Activated CD8-positive, alpha-beta memory T cell treated with anti-CD3 and anti-CD28 coated beads, Interleukin-2, amount 50 U/mL, for 1 hour (primary cell): ENCODE measurements around the gene ZNF79.
"Not testable (repeated sequence)": the region's sequence is repeated elsewhere in the genome, so short reads cannot be mapped to it uniquely, and the experiment has no call there.

Experiments used
- DNase-seq: peaks from one replicate; pipeline ENCODE4 v3.0.0-alpha.2; 2020; ENCODE audit errors: extremely low read depth

ZNF79 gene

GRCh38 chr9:127455324-127455992 is 31.3 kb downstream of the ZNF79 start:
- DNase-seq: no peak

DNA sequence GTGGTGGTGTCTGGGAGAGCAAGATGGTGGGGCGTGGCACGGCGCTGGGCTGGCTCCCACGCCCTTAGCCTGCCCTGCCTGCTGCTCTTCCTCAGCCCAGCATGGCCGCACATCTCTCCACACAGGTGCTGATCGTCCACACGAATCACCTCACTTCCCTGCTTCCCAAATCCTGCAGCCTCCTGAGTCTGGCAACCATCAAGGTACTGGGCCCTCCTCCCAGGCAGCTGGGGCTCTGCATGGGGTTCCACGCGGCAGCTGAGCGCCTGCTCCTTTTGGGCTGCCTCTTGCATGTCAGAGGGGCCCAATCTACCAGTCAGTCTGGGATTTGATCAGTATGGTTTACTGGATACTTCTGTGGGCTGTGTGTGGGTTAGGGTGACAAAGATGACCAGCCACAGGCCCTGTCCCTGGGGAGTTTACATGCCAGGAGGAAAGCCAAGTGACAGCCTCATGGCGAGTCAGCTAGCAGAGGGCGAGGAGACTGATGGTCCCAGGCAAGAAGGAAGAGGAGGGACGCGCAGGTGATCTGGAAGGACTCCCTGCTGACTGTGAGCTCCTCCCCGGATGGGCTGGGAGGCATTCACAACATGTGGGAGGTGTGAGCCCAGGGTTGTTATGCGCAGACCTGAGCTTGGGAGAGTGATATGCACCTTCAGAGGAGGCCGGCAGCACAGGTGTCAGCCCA is 33.2 kb downstream of the ZNF79 start:
- DNase-seq: no peak

GRCh38 chr9:127458921-127459320 is 34.7 kb downstream of the ZNF79 start:
- DNase-seq: no peak

DNA sequence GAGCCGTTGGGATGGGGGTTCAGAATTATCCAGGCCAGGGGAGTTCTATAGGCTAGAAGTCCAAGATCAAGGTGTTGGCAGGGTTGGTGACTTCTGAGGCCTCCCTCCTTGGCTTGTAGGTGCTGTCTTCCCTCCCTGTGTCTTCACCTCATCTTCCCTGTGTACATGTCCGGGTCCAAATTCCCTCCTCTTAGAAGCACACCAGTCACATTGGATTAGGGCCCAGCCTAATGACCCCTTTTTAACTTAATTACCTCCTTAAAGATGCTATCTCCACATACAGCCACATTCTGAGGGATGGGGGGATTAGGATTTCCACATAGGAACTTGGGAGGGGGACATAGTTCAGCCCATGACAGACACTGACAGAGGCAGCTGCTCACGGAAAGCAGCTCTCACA is 39.2 kb downstream of the ZNF79 start:
- DNase-seq: no peak

DNA sequence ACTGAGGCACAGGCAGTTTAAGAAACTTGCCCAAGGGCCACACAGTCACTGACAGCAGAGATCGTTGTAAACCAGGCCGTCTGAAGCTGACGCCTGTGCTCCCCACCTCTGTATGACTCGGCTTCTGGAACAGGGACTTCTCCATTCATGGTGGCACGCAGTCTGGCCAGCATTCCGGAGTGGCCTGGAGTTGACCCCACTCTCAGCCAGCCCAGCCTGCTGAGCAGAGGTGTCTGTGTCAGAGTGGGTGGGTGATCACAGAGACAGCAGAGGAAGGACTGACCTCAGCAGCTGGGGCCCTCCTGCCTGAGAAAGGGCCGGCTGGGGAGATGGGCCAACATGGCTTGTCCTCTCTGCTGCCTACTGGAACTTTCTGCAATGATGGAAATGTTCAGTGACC is 39.7 kb downstream of the ZNF79 start:
- no peak for DNase-seq

DNA sequence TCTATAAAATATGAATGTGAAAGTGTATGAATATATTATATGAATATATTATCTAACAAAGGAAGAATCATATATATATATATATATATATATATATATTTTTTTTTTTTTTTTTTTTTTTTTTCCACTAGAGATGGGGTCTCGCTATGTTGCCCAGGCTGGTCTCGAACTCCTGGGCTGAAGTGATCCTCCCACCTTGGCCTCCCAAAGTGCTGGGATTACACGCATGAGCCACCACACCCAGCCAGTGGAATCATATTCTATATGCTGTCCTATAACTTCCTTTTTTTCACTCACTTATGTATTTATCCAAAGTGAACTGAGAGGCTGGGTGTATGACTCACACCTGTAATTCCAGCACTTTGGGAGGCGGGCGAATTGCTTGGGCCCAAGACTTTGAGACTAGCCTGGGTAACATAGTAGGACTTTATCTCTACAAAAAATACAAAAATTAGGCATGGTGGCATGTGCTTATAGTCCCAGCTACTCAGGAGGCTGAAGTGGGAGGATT is 42.3 kb downstream of the ZNF79 start:
- not testable (repeated sequence) for DNase-seq

GRCh38 chr9:127467621-127468020 is 43.4 kb downstream of the ZNF79 start:
- DNase-seq: no peak

DNA sequence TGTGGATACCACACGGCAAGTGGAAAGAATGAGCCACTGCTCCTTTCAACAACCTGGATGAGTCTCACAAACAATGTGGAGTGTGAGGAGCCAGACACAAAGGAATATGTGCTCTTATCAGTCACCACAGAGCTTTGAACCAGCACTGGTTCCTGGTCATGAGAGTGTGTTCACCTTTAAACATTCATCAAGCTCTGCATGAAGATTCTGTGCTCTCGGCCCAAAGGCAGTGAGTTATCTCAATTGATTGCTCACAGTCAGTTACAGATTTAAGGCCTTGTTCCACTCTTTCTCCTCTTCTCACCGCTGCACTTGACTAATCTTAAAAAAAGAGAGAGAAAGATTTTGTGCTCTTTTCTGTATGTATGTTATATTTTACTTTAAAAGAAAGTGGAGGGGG is 46.5 kb downstream of the ZNF79 start:
- DNase-seq: no peak

DNA sequence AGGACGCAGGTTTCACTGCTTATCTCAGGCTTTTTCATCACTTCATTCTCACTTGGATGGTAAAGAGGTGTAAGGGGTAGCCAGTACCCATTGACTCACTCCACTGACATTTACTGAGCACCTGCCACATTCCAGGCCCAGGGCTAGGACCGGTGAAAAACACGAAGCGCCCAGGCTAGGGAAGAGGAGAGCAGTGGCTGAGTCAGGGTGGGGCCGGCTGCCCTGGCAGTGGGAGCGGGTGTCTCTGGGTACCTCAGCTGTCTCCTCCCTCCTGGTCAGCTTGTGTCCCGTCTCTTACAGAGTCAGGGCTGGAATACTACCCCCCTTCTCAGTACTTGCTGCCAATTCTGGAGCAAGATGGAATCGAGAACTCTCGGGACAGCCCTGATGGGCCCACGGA is 49.3 kb downstream of the ZNF79 start:
- no peak for DNase-seq

- no peak for DNase-seq
These were observed 49.8 kb downstream of the ZNF79 start for GRCh38 chr9:127473932-127474331.

DNA sequence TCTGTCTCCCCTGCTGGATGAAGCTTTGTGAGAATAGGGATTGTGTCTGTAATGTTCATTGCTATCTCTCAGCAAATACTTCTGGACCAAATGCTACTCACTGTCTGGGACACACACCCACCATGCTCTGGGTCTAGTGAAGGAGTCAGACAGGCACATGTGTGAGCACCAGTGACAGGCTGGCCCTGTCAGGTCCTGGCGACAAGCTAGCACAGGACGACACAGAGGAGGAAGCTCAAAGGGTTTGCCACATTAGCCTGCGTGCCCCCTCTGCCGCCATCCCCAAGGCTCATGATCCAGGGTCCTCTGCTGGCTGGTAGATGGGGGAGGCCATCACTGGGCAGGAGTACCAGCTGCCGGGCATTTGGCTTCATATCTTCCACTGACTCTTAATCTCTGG is 50.4 kb downstream of the ZNF79 start:
- no peak for DNase-seq

- DNase-seq: no peak
These were observed 55.4 kb downstream of the ZNF79 start for GRCh38 chr9:127479507-127480081.

GRCh38 chr9:127482662-127483061 is 58.5 kb downstream of the ZNF79 start:
- DNase-seq: no peak

DNA sequence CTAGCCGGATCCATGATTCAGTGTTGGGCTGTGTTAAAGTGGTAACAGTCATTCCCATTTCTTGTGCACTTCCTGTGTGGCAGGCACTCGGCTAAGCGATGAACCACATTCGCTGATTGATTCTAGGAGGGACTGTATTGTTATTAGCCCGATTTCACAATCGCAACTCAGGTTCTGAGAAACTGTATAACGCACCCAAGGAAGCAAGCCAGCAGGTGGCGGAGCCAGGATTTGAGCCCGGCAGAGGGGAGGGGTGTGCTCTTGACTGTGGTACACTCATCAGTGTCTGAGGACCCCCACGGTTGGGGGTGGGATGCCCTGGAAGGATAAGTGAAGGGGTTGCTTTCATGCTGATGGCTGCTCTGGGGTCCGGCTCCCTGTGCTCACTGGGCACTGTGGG is 61.8 kb downstream of the ZNF79 start:
- no peak for DNase-seq

- no peak for DNase-seq
These were observed 64.8 kb downstream of the ZNF79 start for GRCh38 chr9:127488946-127489345.

DNA sequence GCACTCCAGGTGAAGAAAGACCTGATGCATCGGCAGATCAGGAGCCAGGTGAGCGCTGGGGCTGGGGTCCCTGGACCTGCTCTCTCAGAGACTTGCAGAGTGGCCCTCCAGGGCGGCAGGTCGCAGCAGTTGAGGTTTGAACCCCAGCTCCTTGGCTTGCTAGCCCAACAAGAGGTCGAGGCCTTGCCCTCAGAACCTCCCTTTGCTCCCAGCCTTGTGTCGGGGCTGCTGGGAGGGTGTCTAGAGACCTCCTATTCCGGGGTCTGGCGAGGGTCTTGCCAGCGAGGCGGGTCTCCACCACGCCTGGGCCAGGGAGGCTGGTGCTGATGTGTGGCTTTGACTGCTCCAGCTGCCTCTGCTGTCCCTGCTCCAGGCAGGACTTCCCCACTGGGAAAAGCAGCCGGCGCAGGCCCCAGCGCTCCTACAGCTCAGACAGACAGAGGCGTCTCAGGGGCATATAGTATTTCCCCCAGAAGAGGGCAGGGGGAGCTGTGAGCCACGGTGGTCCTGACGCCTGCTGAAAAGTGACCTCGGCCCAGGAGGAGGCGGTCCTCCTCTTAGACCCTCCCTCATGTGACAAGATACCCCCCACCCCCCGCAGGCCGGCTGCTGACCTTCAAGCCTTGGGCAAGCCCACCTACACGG is 65.4 kb downstream of the ZNF79 start:
- no peak for DNase-seq

- no peak for DNase-seq
These were observed 66.5 kb downstream of the ZNF79 start for GRCh38 chr9:127490535-127491230.

- no peak for DNase-seq
These were observed 67.3 kb downstream of the ZNF79 start for GRCh38 chr9:127491516-127491915.

GRCh38 chr9:127492616-127493015 is 68.4 kb downstream of the ZNF79 start:
- DNase-seq: no peak

GRCh38 chr9:127493592-127494303 is 69.6 kb downstream of the ZNF79 start:
- no peak for DNase-seq

- no peak for DNase-seq
These were observed 70.1 kb downstream of the ZNF79 start for GRCh38 chr9:127494304-127494702.
